AG09309 (cell line): ENCODE results near the gene NOP10.

ENCODE experiments used
- DNase-seq: peaks from one replicate; pipeline ENCODE4 v3.0.0-alpha.2; 2010; ENCODE audit warnings: low read depth
- H3K4me3 ChIP-seq: 2 replicates; pipeline ENCODE4 v1.5.1; 2011; ENCODE audit warnings: mild to moderate bottlenecking, low read depth, low read length, moderate library complexity; ENCODE audit not compliant: control insufficient read depth
- CTCF ChIP-seq: IDR thresholded peaks from 2 replicates; pipeline ENCODE4 v1.5.1; 2011; ENCODE audit warnings: mild to moderate bottlenecking, low read depth, low read length, inconsistent platforms; ENCODE audit not compliant: insufficient read depth, control insufficient read depth; ENCODE audit errors: missing control alignments

NOP10 gene

GRCh38 chr15:34364041-34364440 lies 21.1 kb upstream of the NOP10 start:
- DNase-seq: no peak
- TF ChIP-seq CTCF: no peak
- H3K4me3 ChIP-seq: no peak overlapping the region

DNA sequence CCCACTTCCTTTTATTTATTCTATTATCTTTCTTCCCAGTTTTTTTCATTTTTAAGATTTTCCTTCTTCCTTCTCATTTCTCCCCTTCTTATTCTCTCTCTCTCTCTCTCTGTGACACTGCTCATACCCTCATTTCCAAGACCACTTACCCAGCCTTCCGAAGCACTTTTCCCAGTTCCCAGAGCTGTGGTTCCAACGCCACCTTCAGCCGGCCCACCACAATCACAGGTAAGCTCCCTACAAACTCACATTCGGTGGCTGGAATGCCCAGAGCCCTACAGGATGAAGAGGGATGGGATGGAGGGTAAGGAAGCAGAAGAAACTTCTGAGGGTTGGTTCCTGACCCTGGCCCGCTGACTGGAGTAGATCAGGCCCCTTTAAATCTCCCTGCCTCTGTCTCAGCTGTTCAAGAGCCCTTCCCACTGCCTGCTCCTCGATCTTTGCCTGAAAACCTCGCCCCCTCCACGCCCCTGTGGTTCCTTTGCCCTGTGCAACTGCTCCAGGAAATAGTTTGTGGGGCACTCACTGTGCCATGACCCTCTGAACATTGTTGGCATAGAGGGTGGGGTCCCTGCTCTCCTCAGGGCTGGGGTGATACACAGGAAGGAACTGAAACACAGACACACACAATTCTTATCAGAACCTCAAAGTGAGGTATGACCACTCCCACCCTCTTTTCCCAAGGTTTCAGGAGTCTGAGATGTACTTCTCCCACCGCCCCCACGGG lies 19.3 kb upstream of the NOP10 start:
- TF ChIP-seq CTCF: no peak
- no peak for DNase-seq
- H3K4me3 ChIP-seq: no peak overlapping the region

DNA sequence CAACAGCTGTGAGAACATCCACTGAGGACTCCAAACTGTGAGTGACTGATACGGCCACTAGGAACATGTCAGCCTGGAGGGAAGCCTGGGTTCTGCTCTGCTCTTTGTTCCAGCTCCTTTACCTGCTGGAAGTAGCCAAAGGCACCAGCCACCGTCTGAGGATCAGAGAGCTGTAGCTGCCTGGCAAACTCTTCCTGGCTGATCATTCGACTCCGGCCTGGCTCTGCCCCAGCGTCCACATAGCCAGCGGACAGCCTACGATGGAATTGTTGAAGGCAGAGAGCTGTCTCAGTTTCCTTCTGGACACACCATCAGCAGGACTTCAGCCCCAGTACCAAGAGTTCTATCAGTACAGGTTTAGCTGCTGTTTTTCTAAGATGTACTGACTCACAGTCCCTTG lies 18.3 kb upstream of the NOP10 start:
- no peak for TF ChIP-seq CTCF
- H3K4me3 ChIP-seq: no peak overlapping the region
- DNase-seq: no peak

GRCh38 chr15:34360298-34360697 lies 17.4 kb upstream of the NOP10 start:
- no peak for TF ChIP-seq CTCF
- DNase-seq: no peak
- H3K4me3 ChIP-seq: no peak overlapping the region

- TF ChIP-seq CTCF: no peak
- H3K4me3 ChIP-seq: no peak overlapping the region
- no peak for DNase-seq
Measured at GRCh38 chr15:34359416-34359815, 16.5 kb upstream of the NOP10 start.

DNA sequence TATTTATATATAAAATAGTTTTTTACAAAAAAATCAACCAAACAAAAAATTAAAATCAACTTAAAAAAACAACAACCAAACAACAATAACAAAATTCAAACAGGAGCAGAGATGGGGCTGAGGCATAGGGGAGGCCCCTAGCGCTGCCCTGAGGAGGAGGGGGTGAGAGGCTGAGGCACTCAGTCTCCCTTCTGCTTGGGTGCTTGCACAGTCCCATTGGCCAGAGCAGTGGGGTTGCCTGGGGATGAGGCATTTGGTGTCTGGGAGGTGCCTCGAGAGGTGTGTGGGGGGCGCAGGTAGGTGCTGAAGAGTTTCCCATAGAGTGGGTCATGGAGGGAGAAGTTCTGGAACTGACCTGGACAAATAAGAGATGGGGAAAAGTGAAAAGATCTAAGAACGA lies 16.0 kb upstream of the NOP10 start:
- H3K4me3 ChIP-seq: no peak overlapping the region
- DNase-seq: no peak
- no peak for TF ChIP-seq CTCF
